Upper lobe of right lung (tissue), 1 donor: ENCODE measurements around the gene SHANK3. TPM values are rescaled to one million over a fixed set of nuclear protein-coding genes. Genes with fewer than 3 reads are reported as not detected.
A peak's percentile ranks its signal among the peaks of the same experiment; 100 is the strongest.

Source experiments
- ATAC-seq: fragments of 200-7000 bp; cut with Tn5 transposase; one replicate; pipeline ENCODE4 v1.9.1; 2020; ENCODE audit warnings: mild to moderate bottlenecking, moderate library complexity
- DNase-seq: peaks from one replicate; pipeline ENCODE4 v3.0.0-alpha.2; 2020
- H3K27ac ChIP-seq: fragments of 200-600 bp; one replicate; pipeline ENCODE4 v1.8.0; 2022
- H3K27me3 ChIP-seq: fragments of 200-600 bp; one replicate; pipeline ENCODE4 v1.8.0; 2022; ENCODE audit warnings: mild to moderate bottlenecking
- H3K36me3 ChIP-seq: fragments of 200-600 bp; one replicate; pipeline ENCODE4 v1.8.0; 2022
- H3K4me1 ChIP-seq: fragments of 200-600 bp; one replicate; pipeline ENCODE4 v1.8.0; 2022
- H3K4me3 ChIP-seq: fragments of 200-600 bp; one replicate; pipeline ENCODE4 v1.8.0; 2022; ENCODE audit warnings: mild to moderate bottlenecking
- H3K9me3 ChIP-seq: fragments of 200-600 bp; one replicate; pipeline ENCODE4 v1.8.0; 2022
- intact Hi-C: fragments of 100-400 bp; cut with DNase I; formaldehyde crosslinking; loops from one replicate; pipeline ENCODE4 v1.11.0; 2022
- total RNA-seq: library from RNA; stranded (reverse); fragmentation: NEBNext Ultra II Directional; extraction: Animal tissue kit (Norgen Biotek cat#: 25700); gene quantifications from one replicate; pipeline ENCODE4 v1.2.1, GENCODE V29; 2021
- TF ChIP-seq, protein P1 (sequence below): fragments of 200-600 bp; IDR thresholded peaks from one replicate; pipeline ENCODE4 v1.8.0; 2022; ENCODE audit warnings: antibody characterized with exemption
- donor health status: DM: no; HTN: yes; CAD: no; lungs with severe emphysema.

The SHANK3 gene
- total RNA-seq, 1 donor from 2014 or later = 59.9 TPM

DNA sequence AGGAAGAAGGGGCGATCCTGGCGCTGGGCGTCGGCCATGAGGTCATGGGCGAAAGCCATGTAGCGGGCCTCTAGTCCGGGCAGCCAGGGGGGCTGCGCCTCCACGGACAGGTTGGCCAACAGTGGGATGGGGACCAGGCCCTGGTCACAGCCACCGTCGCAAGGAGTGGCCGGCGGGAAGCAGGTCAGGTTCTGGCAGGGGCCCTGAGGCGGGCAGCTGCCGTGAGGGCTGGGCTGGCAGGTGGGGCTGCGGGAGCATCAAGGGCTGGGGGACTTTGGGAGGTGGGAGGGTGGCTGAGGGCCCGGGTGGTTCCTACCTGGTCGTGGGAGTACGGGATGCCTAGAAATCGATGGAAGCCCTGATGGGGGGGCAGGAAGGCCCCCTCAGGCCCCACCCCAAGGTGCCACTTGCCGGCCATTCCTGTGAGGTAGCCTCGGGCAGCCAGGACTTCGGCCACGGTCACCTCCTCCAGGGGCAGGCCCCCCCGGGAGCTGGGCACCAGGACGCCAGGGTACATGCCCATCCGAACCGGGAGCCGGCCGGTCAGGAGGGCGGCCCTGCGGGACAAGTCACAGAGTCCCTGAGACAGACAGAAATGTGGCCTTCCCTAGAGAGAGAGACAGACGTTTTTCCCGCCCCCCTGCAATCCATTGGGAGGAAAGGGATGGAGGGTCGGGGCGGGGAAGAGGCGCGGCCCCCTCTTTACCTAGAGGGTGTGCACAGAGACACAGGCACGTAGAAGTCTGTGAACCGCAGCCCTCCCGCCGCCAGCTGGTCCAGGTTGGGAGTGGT, 45.6 kb upstream of the SHANK3 start:
- intact Hi-C loops = no loop called here
- H3K9me3 ChIP-seq = no peaks in the 10 kb centered on the region
- H3K4me1 ChIP-seq = peaks cover 11% of the 10 kb centered on the region
- no peaks in the 10 kb centered on the region for H3K36me3 ChIP-seq
- H3K4me3 ChIP-seq = peak overlapping the region; percentile 65
- DNase-seq (peak; percentile 68), ATAC-seq (no peak)
- H3K27ac ChIP-seq = peak overlapping the region; percentile 55
- H3K27me3 ChIP-seq = no peaks in the 10 kb centered on the region
- TF ChIP-seq, protein P1, sequence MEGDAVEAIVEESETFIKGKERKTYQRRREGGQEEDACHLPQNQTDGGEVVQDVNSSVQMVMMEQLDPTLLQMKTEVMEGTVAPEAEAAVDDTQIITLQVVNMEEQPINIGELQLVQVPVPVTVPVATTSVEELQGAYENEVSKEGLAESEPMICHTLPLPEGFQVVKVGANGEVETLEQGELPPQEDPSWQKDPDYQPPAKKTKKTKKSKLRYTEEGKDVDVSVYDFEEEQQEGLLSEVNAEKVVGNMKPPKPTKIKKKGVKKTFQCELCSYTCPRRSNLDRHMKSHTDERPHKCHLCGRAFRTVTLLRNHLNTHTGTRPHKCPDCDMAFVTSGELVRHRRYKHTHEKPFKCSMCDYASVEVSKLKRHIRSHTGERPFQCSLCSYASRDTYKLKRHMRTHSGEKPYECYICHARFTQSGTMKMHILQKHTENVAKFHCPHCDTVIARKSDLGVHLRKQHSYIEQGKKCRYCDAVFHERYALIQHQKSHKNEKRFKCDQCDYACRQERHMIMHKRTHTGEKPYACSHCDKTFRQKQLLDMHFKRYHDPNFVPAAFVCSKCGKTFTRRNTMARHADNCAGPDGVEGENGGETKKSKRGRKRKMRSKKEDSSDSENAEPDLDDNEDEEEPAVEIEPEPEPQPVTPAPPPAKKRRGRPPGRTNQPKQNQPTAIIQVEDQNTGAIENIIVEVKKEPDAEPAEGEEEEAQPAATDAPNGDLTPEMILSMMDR = no peak

DNA sequence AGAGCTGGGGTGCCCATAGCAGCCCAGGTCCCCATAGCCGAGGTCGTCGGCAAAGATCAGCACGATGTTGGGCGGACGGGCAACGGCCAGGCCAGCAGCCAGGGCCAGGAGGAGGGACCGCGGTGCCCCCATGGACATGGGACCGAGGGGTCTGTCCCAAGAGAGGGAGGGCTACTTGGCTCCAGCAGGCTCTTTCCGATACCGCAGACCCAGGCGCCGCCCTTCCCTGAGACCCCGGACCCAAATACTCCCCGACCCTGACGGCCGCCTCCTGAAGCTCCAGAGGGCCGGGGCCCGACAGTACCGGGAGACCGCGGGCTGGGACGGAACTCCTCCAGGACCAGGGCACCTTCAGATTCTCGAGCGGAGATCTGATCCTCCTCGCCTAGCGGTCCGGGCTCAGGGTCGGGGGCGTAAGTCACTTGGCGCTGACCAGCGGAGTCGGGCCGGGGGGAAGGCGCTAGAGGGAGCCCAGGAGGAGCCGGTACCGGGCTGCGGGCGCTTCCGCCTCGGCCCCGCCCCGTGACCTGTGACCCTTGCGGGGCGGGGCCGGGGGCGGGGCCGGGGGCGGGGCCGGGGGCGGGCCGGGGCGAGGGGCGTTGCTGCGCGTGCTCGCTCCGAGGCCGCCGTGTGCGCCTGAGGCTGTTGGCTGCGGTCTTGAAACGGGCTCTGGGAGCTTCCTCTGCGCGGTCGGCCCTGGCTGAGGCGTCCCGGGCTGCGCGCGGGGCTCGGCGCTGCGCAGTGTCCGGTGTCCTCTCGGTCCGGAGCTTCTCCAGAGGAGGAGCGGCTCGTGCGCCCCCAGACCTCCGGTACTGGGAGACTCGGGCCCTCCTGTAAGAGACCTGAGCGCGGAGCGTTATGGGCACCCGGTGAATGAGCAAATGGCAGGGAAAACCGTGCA, 44.7 kb upstream of the SHANK3 start, which contains the start of gene ARSA:
Gene ARSA, minus strand, starts transcription at position 511 of the 901 bp plus-strand sequence. Its CDS starts 373 bp downstream, at position 138.
- no peaks in the 10 kb centered on the region for H3K9me3 ChIP-seq
- H3K27ac ChIP-seq = peak within 1 kb of the TSS; percentile 79
- ATAC-seq = peak; percentile 94
- TF ChIP-seq, protein P1 = peak; percentile 31
- H3K4me3 ChIP-seq = peak within 1 kb of the TSS; percentile 65
- intact Hi-C loops = no loop called here
- H3K36me3 ChIP-seq = no peaks in the 10 kb centered on the region
- H3K27me3 ChIP-seq = no peaks in the 10 kb centered on the region
- DNase-seq = peak; percentile 92
- H3K4me1 ChIP-seq = peaks cover 5% of the 10 kb centered on the region

DNA sequence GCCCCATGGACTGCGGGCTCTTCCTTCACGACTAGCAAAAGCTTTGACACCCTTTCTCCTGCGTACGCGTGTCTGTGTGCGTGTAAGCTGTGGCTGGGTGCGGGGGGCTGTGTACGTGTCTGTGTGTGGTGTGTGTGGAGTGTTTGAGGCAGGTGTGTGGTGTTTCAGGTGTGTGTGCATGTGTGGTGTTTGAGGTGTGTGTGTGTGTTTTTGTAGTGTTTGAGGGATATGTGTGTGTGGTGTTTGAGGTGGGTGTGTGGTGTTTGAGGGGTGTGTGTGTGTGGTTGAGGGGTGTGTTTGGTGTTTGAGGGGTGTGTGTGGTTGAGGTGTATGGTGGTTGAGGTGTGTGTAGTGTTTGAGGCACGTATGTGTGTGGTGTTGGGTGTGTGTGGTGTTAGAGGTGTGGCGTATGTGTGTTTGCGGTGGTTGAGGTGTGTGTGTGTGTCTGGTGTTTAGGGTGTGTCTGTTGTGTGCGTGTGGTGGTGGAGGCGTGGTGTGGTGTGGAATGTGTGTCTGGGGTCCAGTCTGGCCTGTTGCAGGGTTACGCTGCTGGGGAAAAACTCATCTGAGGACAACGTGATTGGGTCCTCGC, 44.0 kb upstream of the SHANK3 start:
- TF ChIP-seq, protein P1 = no peak
- DNase-seq (peak; percentile 62), ATAC-seq (peak; percentile 1)
- peak overlapping the region; percentile 65 for H3K4me3 ChIP-seq
- H3K36me3 ChIP-seq = no peaks in the 10 kb centered on the region
- peak overlapping the region; percentile 79 for H3K27ac ChIP-seq
- no peaks in the 10 kb centered on the region for H3K9me3 ChIP-seq
- intact Hi-C loops = no loop called here
- no peaks in the 10 kb centered on the region for H3K27me3 ChIP-seq
- H3K4me1 ChIP-seq = peaks cover 5% of the 10 kb centered on the region

DNA sequence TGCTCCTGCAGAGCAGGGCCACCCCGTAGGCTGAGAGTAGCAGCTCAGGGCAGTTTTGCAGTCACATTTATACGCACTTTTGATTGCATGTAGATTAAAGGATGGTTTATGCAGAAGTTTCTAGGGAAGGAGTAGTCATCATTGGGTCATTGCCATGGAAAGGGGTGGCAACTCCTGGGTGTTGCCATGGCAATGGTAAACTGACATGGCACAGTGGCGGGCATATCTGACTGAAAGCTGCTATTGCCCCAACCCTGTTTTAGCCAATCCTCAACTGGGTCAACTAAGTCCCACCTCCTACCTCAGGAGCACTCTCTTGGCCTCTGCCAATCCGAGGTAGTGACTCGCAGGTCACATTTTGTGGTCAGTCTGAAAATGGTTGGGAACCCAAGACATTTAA, 42.2 kb upstream of the SHANK3 start:
- intact Hi-C loops = no loop called here
- Histone ChIP-seq H3K36me3 (no peaks in the 10 kb centered on the region), H3K27ac (no peak overlapping the region), H3K4me1 (peaks cover 5% of the 10 kb centered on the region), H3K9me3 (no peaks in the 10 kb centered on the region), H3K27me3 (no peaks in the 10 kb centered on the region), H3K4me3 (no peak overlapping the region)
- no peak for DNase-seq
- TF ChIP-seq, protein P1 = no peak
- no peak for ATAC-seq

DNA sequence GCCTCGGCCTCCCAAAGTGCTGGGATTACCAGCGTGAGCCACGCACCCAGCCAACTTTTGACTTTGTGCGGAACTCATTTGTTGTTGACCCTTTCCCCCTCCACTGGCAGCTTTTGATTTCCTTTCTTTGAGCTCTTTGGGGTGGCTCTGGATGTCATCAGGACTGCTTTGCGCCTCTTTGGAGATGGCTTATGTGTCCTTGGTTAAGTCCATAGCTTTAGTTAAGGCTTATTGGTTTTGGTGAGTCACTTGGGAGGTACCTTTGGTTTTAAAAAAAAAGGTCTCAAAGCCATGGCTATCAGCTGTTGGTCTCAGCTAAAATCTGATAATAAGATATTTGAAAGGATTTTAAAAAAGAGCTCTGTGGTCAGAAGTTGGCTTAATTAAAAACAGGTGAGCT, 39.5 kb upstream of the SHANK3 start:
- ATAC-seq (no peak), DNase-seq (no peak)
- no peaks in the 10 kb centered on the region for H3K4me1 ChIP-seq
- H3K27me3 ChIP-seq = no peaks in the 10 kb centered on the region
- no peaks in the 10 kb centered on the region for H3K36me3 ChIP-seq
- TF ChIP-seq, protein P1 = no peak
- no peak overlapping the region for H3K4me3 ChIP-seq
- no peak overlapping the region for H3K27ac ChIP-seq
- H3K9me3 ChIP-seq = no peaks in the 10 kb centered on the region
- intact Hi-C loops = no loop called here
